Jurkat, Clone E6-1 (cell line): ENCODE measurements around the gene DCP1A.
"Not testable (repeated sequence)": the region's sequence is repeated elsewhere in the genome, so short reads cannot be mapped to it uniquely, and the experiment has no call there.

ENCODE experiments used
- DNase-seq: peaks from one replicate; pipeline ENCODE4 v3.0.0-alpha.2; 2011; ENCODE audit warnings: low read depth, low spot score
- H3K4me3 ChIP-seq: 2 replicates; pipeline ENCODE4 v1.5.1; 2011; ENCODE audit warnings: mild to moderate bottlenecking, low read length, control low read depth, moderate library complexity

The DCP1A gene

DNA sequence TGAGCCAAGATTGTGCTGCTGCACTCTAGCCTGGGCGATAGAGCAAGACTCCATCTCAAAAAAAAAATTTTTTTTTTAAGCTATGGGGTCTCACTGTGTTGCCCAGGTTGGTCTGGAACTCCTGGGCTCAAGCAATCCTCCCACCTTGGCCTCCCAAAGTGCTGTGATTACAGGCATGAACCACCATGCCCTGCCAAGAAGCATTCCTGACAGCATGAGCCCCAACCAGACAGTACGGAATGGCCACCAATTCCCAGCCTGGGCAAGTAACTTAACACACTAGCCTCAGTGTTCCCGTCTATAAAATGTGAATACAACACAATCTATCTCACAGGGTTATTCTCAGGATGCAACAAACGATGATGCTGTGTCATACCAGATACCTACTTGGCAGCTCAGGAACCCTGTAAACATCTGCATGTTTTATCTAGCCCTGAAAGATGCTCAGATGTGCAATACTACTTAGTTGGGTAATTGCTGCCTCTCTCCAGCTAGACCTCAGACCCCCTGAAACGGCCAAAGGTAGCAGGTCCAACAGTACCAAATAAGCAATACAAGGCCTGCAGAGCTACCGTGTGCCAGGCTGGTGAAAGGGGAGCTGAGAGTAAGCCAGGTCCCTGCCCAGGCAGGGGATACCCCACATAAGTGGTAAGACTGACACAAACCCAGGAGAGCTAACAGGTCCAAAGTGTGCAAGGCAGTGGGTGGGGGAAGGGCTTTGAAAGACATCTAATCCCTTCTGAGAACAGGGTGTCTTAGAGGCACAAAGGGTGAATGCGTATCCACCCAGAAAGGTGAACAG is 93.4 kb downstream of the DCP1A start:
- DNase-seq = no peak
- peak overlapping the region; percentile 88 for H3K4me3 ChIP-seq

DNA sequence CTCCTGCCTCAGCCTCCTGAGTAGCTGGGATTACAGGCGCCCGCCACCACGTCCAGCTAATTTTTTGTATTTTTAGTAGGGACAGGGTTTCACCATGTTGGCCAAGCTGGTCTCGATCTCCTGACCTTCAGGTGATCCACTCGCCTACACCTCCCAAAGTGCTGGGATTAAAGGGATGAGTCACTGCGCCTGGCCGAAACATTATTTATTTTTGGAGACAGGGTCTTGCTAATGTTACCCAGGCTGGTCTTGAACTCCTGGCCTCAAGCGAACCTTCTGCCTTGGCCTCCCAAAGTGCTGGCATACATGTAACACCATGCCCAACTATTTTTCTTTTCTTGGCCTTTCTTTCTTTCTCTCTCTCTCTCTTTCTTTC is 94.4 kb downstream of the DCP1A start:
- not testable (repeated sequence) for H3K4me3 ChIP-seq, DNase-seq

- no peak overlapping the region for H3K4me3 ChIP-seq
- DNase-seq = no peak
These were observed 95.0 kb downstream of the DCP1A start for GRCh38 chr3:53252096-53252946.

- H3K4me3 ChIP-seq = no peak overlapping the region
- DNase-seq = no peak
These were observed 96.3 kb downstream of the DCP1A start for GRCh38 chr3:53250881-53251605.

- no peak for DNase-seq
- H3K4me3 ChIP-seq = no peak overlapping the region
These were observed 96.9 kb downstream of the DCP1A start for GRCh38 chr3:53250453-53250852.

DNA sequence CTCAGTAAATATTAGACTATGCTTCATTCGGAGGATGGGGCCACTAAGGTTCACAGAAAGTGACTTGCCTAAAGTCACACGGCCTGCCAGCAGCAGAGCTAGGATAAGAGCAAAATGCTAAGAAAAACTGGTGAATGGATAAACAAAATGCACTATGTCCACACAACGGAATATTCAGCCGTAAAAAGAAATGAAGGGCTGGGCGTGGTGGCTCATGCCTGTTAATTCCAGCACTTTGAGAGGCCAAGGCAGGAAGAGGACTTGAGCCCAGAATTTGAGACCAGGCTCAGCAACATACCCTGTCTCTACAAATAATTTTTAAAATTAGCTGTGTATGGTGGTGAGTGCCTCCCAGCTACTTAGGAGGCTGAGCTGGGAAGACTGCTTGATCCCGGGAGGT is 99.2 kb downstream of the DCP1A start:
- no peak overlapping the region for H3K4me3 ChIP-seq
- no peak for DNase-seq

DNA sequence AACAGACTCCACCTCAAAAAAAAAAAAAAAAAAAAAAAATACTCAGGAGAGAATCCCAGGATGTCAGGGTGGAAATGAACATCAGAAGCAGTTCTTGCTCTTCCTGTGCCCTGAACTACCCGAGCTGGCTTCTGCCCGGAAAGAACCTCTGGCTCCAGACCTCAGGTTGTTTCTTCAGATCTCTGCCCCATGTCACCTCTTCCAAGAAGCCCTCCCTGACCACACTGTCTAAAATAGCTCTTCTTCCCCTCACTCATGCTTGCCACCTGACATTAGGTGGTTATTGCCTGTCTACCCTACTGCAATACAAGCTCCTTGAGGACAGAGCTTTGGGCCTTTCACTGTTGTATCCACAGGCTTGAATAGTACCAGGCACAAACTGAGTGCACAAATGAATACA is 99.7 kb downstream of the DCP1A start:
- no peak for DNase-seq
- H3K4me3 ChIP-seq = no peak overlapping the region

DNA sequence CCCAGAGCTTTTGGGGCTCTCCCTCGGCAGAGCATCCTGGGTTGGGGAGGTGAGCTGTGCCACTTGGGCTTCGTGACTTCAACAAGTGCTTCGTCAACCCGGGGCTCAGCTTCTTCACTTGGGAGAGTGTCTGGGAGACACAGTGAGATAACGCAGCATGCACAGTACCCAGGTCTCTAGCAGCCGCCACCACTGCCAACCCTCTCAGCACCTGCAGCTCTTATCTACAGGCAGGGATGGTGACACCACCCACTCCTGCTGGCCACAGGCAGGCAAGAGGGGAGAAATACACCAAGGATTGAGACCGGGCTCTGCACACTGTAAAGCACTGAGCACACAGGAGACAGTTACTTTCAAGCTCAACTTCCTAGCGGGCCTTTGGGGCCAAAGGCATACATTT is 103.1 kb downstream of the DCP1A start:
- no peak for DNase-seq
- H3K4me3 ChIP-seq = no peak overlapping the region

DNA sequence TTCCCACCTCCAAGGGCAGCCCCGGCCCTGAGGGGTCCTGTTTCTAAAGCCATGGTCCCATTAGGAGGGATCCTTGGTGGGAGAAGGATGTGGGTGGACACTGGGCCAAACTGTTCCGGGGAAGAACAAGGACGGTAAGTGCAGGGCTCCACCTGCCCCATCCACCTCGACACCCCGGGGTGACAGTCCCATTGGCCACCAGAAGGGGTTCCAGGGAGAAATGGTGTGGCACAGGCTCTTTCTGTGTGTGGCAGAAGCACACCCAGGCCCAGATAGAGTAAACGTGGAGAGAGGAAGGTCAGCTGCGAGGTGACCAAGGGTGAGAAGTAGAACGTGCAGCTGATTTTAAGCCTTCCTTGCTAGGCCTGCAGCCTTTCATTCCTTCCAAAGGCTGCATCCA is 103.6 kb downstream of the DCP1A start:
- DNase-seq = no peak
- no peak overlapping the region for H3K4me3 ChIP-seq

DNA sequence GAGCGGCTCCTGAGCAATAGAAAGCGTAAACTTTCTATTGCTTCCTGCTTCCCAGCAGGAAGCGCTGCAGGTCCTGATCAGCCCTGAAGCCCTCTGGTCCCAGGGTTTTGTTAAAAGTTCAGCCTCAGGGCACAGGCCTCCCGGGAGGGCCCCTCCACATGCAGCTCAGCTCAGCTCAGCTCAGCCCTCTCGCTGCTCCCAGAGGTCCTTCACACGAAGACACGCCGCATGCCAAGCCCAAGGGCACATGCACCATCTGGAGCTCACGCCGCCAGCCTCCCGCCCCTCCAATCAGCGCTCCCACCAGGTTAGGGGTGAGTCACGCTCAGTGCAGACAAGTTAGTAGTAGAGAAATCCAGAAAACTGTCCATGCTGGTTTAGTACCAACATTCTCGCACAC is 104.2 kb downstream of the DCP1A start:
- H3K4me3 ChIP-seq = no peak overlapping the region
- no peak for DNase-seq

DNA sequence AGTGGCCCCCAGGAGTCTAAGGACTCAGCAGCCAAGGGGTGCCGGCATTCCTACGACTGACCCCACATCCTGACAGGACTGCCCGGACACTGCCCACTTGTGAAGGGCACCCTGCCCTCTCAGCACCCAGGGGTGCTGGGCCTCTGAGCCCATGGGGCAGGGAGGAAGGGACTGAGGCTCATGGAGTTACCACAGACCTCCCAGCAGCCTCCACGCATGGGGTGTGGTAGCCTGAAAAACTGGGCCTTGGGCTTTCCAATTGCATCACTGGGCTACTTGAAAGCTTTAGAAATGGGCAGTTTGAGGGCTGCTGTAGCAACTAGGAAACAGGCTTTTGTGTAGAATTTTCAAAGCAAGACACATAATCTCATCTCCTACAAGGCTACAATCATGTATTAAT is 104.7 kb downstream of the DCP1A start:
- no peak overlapping the region for H3K4me3 ChIP-seq
- DNase-seq = no peak

GRCh38 chr3:53242155-53242554 is 105.2 kb downstream of the DCP1A start:
- no peak overlapping the region for H3K4me3 ChIP-seq
- no peak for DNase-seq

GRCh38 chr3:53240989-53241972 is 106.1 kb downstream of the DCP1A start:
- DNase-seq = no peak
- H3K4me3 ChIP-seq = no peak overlapping the region

- DNase-seq = no peak
These were observed 107.5 kb downstream of the DCP1A start for GRCh38 chr3:53239800-53240199.

DNA sequence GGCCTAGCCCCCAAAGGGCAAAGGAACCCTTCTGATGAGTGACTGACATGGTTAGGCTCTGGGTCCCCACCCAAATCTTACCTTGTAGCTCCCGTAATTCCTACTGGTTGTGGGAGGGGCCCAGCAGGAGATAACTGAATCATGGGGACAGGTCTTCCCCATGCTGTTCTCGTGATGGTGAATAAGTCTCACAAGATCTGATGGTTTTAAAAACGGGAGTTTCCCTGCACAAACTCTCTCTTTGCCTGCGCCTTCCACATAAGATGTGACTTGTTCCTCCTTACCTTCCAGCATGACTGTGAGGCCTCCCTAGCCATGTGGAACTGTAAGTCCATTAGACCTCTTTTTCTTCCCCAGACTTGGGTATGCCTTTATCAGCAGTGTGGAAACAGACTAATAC is 108.5 kb downstream of the DCP1A start:
- no peak overlapping the region for H3K4me3 ChIP-seq
- no peak for DNase-seq

More at GRCh38 chr3:53239800-53240199, 107.5 kb downstream of the DCP1A start:
- H3K4me3 ChIP-seq = no peak overlapping the region

- H3K4me3 ChIP-seq = no peak overlapping the region
- no peak for DNase-seq
These were observed 109.1 kb downstream of the DCP1A start for GRCh38 chr3:53238051-53238850.

DNA sequence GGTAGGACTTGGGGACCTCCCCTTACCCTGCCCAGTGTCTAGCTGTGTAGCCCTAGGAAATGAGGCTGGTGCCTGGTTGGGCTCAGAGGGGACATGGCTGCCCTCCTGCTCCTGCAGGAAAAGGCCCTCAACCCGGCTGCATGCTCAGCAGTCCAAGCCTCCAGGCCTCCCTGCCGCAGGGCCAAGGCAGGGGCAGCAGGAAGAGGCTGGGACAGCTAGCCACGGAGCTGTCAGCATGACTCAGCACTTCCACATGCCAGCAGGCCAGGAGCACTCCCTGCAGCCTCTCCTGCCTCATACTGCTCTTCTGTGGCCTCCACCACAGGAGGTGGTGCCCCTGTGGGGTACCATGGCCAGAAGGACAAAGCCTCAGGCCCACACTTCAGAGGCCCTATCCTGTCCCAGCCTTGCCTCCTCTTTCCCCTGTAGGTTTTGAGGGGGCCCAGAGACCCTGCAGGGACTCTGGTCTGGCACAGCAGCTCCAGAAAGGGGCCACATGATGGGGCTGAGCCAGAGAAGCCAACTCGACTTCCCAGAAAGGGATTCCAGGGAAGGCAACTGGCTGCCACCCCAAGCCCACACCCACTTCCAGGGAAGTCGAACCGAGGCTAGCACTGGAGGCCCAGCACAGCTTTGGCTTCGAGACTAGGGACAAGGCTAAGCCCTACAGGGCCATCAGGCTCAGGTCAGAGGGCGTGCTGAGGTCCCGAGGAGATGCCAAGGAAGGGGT is 111.1 kb downstream of the DCP1A start:
- H3K4me3 ChIP-seq = no peak overlapping the region
- DNase-seq = no peak
